Measurements from ENCODE around the gene TMEM123.

Gene TMEM123

DNA sequence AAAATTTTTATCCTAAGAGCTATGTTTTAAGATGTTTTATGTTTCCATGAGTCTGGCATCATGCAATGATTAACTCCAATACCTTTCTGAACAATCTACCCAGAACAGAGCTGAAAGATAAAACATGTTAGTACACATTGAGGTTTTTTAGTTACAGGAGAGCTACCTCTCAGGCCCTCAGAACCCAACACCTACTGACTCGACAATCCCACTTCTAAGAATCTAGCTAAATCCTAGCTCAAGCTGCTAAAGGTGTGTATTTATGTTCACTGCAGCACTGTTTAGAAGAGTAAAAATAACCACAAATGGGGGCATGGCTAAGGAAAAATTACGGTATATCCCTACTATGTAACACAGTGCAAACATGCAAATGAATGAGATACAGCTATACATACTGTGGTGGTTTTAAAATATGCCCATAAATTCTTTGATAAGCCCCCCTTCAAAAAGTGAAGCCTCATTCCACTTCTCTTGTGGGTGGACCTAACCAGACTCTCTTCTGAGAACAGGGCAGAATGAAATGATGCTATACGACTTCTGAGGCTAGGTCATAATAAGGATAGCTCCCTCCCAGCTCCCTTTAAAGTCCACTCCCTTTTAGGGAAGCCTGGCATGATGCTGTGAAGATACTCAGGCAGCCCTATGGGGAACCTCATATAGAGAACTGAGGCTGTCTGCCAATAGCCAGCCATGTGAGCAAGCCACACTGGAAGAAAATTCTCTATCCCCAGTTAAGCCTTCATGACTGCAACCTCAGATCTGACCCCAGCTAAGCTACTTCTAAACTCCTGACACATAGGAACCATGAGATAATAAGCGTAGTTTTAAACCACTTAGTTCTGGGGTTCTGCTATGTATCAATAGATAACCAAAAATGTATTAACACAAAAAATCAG is 29.5 kb downstream of the TMEM123 start:
- DNase-seq, result no peak

DNA sequence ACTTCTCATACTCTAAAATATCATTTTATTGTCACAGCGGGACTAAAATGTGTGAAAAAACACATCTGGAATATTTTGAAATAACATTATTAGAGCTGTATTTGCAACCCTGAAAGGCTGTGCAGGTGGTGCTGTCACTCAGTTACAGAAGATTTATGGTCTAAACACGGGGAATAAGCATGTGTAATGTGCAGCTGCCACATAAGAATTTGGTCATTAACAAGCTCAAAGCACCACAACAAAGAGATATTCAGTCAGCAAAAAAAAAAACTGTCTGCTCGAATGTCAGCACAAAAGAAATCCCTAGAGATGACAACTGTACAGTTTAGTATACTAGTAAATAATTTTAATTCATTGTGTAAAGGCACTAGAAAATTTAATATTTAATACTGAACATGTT is 31.3 kb downstream of the TMEM123 start:
- DNase-seq, result no peak

DNA sequence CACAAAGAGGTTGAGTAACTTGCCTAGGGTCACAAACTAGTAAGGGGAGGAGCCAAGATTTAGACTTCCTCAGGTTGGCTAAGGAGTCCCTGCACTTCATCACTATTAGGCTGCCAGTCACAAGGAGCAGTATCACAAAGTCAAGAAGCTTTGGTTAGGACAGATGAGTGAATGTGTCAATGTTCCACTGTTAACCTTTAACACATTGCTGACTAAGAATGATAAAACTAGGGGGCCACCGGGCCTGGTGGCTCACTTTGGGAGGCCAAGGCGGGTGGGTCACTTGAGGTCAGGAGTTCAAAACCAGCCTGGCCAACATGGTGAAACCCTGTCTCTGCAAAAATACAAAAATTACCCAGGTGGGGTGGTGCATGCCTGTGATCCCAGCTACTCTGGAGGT is 32.0 kb downstream of the TMEM123 start:
- DNase-seq, result no peak

DNA sequence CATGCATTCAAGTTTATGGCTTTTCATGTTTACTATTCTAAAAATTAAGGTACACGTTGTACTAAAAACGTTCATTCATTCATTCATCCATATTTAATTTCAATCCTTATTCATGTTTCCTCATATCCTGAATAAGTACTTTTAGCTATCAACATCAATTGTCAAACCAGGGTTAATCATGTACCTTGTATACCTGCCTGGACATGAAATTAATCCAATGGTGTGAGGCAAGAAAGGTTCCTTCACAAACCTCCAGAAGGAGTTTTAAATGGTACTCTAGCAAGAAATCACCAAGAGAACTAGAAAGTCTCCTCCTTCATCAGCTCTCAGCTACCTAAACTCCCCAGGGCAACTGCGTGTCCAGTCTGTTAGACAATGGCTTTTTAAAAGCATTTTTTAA is 33.4 kb downstream of the TMEM123 start:
- DNase-seq, result no peak

DNA sequence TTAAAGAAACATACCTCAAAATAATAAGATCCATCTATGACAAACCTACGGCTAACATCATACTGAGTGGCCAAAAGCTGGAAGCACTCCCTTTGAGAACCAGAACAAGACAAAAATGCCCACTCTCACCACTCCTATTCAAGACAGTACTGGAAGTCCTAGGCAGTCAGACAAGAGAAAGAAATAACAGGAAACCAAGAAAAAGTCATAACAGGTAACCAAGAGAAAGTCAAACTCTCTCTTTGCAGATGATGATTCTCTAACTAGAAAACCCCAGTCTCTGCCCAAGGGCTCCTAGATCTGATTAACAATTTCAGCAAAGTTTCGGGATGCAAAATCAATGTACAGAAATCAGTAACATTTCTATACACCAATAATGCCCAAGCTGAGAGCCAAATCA is 35.6 kb downstream of the TMEM123 start:
- no peak for DNase-seq

DNA sequence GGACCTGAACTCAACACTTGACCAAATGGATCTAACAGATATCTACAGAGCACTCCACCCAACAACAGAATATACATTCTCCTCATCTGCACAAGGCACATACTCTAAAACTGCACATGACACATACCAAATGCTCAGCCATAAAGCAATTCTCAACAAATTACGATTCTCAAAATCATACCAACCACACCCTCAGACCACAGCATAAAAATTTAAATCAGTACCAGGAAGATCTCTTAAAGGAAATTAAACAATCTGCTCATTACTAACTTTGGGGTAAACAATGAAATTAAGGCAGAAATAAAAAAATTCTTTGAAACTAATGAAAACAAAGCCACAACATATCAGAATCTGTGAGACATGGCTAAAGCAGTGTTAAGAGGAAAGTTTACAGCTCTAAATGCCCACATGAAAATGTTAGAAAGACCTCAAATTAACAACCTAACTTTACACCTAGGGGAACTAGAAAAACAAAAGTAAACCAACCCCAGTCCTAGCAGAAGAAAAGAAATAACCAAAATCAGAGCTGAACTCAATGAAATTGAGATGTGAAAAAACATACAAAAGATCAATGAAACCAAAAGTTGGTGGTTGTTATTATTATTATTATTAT is 37.2 kb downstream of the TMEM123 start:
- DNase-seq, result no peak

DNA sequence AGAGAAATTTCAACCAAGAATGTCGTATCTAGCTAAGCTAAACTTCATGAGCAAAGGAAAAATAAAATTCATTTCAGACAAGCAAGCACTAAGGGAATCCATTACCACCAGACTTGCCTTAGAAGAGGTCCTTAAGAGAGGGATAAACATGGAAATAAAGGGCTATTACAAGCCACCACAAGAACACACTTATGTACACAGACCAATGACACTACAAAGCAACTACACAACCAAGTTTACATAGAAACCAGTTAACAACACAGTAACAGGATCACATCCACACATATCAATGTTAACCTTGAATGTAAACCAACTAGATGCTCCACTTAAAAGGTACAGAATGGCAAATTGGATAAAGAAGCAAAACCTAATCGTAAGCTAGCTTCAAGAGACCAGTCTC is 38.0 kb downstream of the TMEM123 start:
- DNase-seq, result no peak

DNA sequence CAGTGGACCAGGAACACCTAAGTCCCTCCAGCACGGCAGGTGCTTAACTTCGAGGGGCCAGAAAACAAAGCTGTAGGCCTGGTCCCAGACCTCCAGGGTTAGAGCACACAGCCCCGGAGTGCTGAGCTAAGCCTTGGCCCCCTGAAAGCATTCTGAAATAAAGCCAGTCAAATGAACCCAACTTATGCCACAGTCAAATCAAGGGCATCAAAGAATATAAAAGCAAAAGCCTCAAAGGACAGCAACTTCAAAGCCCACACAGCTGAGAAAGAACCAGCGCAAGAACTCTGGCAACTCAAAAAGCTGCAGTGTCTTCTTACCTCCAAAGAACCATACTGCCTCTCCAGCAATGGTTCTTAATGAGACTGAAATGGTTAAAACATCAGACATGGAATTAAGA is 39.1 kb downstream of the TMEM123 start:
- DNase-seq, result no peak

DNA sequence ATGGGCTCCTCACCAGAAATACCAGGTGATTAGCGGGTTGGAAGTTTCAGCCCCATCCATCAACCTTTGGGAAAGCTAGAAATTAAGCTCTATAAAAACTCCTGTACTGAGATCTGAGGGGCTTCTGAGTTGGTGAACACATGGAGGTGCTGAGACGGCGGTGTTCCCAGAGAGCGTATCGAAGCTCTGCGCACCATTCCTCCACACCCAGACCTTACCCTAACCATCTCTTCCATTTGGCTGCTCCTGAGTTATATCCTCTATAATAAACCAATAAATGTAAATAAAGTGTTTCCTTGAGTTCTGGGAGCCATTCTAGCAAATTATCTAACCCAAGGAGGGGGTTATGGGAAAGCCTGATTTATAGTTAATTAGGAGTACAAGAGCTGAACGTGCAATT is 41.4 kb downstream of the TMEM123 start:
- no peak for DNase-seq

DNA sequence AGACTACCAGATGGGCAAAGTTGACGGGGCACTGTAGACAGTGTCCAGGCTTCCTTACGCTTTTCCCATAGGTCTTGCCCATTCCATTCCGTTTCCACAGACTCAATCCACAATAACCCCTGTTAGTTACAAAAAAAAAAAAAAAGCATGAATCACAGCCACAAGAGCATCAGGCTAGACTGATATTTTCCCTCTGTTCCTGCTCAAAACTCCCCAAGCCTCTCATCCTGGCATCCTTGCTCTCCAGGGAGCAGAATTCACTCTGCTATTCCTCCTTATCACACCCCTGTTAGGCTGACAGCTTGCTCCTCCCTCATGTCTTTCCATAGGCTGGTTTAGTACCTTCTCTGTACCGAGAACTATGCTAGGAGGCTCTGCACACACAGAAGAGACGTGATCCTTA is 42.2 kb downstream of the TMEM123 start:
- DNase-seq, result no peak

DNA sequence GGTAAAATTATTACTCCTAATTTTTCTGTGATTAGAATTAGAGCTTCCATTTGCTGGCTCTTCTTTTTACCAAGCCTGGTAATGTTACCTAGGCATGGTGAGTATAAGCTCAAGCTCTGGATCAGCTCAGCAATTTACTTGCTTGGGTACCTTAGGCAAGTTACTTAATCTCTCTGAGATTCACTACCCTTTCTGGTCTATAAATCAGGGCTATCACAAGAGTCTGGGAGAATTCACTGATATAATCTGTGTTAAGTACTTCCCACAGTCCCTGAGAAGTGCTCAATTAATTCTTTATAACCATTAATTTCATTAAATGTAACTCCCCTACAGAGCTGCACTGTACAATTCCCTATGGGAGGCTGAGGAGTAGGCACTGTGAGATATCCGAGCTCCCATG is 44.2 kb downstream of the TMEM123 start:
- no peak for DNase-seq

DNA sequence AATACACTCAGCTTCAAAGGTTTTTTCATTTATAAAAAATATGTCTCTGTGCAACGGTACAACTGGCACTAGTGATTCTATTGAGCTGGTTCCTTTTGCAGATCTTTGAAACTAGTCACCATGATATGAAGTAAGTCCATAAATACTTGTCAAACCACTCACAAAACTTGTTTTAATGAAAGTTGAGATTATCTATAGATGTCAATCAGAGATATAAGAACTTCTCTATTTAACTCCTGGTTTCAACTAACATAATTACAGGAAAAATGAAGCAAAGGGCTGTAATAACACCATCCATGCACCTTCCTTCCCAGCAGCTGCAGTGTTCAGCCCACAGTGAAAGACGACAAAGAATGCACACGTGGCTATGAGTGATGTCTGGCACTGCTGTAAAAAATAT is 44.7 kb downstream of the TMEM123 start:
- no peak for DNase-seq

DNA sequence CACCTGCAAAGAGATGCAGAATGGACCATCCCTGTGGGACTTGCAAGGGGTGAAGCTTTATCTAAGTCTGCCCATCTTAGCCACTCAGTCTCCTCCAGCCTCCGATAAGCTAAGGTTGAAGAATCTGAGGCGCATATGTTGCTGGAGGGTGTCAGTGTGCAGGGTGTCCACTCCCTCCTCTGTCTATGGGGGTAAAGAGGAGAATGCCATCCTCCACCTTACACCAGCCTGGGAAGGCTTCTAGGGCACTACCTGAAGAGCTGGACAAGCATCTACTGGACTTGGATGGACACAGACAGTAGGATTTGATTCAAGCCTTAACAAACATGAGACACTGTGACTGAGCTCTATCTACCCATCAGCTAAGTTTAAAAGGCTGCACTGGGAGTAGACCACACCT is 46.5 kb downstream of the TMEM123 start:
- DNase-seq, result no peak

DNA sequence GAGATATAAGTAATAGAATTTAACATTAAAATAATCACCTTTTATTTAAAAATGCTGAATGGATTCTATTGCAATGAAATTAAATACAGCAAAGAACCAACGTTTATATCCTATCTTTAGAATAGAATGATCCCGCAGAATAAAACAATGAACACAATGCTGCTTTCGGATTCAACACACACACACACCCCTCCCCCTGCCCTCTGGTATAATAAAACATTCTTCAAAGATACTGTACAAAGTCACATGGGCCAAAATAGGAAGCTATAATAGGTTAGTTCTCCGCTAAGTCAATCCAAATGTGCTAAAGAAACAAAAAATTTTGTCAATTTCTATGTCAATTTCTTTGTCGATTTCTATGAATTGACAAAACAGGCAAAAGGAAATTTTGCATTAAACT is 47.1 kb downstream of the TMEM123 start:
- DNase-seq, result no peak

DNA sequence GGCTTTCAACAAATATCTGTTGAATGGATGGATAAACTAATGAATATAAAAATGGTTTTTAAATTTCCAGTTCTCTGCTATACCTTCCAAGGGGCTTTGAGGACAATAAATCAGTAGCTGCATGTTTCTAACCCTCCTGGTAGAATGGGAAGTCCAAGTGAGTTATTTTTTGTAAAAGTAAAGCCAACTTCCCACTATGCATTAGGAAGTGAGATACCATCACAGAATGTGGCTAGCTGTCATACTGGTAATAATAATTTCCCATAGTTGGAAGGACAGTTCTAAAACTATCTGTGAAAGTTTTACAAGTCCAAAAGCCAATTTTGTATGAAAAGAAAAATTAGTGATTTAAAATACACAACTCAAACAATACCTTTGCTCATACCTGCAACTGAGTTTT is 50.0 kb downstream of the TMEM123 start:
- DNase-seq, result no peak

DNA sequence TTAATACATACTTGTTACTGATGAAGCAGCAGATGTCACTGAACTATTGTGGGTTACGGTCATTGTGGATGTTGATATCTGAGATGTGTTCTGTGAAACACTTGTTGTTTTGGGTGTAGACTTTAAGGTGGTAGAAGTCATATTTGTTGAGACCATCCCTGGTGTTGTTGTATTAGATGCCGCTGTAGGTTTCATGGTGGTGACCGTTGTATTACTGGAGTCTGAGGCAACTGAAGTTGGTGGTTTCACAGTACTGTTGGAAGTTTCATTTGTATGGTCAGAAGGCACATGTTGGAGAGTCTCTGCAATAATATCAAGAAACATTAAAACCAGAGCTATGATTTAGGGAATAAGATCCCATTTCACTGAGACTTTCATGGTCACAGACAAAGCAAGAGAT is 50.7 kb downstream of the TMEM123 start:
- no peak for DNase-seq

DNA sequence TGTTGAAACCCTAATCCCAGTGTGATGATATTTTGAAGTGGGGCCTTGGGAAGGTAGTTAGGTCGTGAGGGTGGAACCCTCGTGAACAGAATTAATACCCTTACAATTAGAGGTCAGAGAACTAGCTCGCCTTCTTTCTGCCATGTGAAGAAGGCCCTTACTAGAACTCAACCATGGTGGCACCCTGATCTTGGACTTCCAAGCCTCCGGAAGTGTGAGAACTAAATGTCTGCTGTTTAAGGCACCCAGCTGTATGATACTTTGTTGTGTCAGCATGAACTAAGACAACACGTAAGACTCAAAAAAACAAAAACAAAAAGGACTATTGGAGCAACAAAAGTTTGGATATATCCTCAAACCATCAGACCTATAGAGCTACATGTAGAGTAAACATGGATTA is 52.0 kb downstream of the TMEM123 start:
- DNase-seq, result no peak

DNA sequence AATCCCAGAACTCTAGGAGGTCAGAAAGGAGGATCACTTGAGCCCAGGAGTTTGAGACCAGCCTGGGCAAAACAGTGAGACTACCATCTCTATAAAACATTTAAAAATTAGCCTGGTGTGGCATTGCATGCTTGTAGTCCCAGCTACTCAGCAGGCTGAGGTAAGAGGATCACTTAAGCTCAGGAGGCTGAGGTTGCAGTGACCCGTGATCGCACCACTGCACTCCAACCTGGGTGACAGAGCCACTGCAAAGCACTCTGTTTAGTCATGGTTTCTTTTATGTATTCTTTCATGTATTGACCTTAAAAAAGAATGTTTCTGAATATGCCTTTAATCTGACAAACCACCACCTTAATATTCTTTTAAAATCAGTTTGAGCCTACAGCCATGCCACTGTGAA is 53.4 kb downstream of the TMEM123 start:
- no peak for DNase-seq

DNA sequence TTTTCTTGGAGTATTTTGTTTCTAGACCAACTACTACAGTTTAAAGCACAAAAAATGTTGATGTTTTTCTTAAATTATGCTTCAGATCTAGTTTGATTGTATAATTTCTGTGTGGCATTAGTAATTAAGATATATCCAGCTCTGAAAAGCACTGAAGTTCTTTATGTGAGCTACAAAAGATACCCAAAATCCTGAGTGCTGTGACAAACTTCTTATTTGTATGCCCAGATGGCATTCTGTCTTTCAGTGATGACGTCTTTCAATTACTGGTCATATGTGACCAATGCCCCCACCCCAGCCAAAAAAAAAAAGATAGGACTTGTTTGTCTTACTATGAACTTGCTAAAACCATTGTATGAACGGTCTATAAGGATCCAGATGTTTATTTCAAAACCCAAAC is 54.3 kb downstream of the TMEM123 start:
- DNase-seq, result no peak

DNA sequence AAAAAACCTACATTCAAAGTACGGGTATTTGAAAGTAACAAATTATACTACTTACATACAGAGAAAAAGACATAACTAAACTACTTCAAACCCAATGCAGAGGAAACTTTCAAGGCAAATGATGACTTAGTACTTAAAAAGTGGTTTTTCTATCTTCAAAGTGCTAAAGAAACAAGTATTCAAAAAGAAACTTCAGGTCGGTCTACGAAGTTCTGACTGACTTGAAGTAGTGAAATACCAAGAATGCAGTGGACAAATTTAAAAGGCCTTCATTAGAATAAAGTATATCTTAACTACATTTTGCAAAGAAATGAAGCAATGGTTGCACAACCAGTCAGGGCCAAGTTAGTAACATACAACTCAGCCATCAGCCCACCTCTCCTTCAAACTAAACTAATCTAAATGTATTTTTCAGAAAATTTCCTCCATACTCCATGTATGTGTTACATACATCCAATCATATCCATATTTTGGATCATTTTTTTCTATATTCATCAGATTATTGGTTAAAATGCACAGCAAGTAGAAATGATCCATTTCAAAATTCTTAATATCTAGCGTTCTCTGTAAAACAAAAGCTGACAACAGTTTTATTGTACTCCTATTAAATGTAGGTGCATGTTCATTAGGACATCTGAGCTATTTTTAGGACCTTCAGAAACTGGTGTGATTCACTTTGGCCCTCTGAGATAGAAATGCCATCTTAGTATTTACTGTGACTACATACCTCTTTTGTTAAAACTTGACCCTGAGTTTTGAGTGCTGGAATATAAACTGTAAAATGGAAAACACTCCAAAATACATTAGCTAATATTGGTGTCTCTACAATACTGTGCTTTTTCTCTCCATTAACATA is 55.6 kb downstream of the TMEM123 start:
- DNase-seq, result no peak

DNA sequence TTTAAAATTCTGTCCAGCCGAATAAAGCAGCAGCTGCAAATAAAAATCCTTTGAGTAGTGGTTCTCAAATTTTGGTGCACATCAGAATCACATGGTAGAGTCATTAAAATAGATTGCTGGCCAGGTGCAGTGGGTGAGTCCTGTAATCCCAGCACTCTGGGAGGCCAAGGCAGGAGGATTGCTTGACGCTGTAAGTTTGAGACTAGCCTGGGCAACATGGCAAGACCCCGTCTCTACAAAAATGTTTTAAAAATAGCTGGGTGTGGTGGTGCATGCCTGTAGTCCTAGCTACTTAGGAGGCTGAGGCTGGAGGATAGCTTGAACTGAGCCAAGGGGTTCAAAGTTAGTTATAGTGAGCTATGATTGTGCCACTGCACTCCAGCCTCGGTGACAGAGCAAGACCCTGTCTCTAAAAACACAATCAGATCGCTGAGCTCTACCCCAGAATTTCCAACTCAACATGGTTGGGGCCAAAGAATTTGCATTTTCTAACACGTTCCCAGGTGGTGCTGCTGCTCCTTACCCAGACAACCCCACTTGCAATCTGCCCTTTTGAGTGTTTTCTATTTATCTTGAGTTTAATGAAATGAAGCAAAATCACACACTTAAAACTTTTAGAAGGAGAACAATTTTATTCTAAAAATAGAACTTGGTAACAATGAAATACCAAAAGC is 56.7 kb downstream of the TMEM123 start:
- DNase-seq, result no peak

DNA sequence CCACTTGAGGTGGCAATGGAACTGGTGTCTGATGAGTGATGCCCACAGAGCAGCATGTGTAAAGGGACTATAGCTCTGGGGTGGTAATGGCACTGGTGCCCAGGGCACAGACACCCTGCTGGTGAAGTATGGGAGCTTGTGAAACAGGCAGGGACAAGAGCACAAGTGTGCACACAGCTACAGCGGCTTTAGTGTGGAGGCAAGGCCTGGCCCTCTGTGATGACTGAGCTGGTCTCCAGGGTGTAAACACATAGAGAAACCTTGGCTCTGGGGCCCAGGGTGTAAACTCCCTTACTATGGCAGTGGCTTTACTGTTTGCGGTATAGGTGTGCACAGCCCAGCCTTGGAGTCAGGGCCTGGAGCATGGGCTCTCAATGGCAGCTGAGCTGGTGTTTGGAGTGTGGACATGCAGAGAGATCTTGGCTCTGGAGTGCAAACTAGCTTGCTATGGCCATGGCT is 59.3 kb downstream of the TMEM123 start:
- no peak for DNase-seq
